Activated CD4-positive, alpha-beta T cell treated with anti-CD3 and anti-CD28 coated beads for 48 hours (primary cell): Measurements from ENCODE around the gene RUFY1.
A peak's percentile ranks its signal among the peaks of the same experiment; 100 is the strongest.
"Not testable (repeated sequence)": the region's sequence is repeated elsewhere in the genome, so short reads cannot be mapped to it uniquely, and the experiment has no call there.

Source experiments
- DNase-seq: peaks from one replicate; pipeline ENCODE4 v3.0.0-alpha.2; 2020

Gene RUFY1

DNA sequence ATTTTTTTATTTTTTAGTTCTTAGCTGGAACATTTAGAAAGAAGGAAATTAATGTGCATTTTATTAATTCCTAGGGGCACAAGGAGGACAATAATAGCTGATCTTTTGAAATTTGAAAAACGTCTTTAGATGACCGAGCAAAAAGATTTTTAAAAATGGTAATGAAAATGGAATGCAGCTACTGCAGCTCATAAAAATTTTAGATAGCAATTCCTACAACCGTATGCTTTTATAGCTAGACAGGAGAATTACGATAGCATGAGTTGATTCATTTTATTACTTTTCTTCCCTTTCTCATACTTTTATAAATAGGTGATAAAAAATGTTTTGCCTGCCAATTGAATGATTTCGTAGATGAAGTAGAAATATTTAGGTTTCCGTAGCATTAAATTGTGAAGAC lies 13.7 kb upstream of the RUFY1 start:
- no peak for DNase-seq

GRCh38 chr5:179542170-179542569 lies 8.2 kb upstream of the RUFY1 start:
- no peak for DNase-seq

DNA sequence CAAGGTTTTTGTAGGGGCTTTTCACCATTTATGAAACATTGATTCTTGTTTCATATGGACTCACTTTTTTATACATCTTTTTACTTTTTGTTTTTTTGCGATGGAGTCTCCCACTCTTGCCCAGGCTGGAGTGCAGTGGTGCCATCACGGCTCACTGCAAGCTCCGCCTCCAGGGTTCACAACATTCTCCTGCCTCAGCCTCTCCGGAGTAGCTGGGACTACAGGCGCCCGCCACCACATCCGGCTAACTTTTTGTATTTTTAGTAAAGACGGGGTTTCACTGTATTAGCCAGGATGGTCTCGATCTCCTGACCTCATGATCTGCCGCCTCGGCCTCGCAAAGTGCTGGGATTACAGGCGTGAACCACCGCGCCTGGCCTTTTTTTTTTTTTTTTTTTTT lies 7.1 kb upstream of the RUFY1 start:
- DNase-seq, result not testable (repeated sequence)

GRCh38 chr5:179553006-179553405 lies 2.7 kb downstream of the RUFY1 start:
- no peak for DNase-seq

DNA sequence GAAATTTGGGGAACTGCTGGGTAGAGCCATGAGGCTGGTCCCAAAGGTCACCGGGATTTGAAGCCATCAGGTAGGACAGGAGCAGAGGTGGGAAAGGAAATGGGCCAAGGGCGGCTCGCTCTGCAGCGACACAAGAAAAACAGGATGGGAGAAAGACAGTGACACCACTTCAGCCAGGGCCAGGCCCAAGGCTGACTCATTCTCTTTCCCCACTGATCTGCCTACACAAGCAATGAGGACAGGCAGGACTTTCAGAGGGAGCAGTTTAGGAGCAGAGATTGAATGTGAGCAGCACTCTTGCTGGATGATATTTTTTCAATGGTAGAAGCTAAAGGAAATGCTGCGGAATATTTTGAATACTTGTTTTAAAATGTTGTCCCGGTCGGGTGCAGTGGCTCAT lies 3.5 kb downstream of the RUFY1 start:
- no peak for DNase-seq

DNA sequence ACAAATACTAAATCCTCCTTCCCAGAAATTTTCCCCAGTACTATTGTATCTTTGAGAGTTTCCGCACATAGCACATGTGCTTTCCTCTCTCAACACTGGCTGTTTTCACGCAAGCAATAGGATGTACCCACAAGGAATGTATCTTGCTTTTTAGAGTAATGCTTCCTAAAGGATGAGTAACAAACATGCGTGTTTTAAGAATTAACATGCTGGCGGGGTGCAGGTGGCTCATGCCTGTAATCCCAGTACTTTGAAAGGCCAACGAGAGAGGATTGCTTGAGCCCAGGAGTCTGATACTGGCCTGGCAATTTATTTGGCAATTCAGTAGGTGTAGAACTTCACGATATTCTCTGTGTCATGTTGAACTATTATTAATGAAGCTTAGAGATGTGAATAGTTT lies 4.6 kb downstream of the RUFY1 start:
- no peak for DNase-seq

DNA sequence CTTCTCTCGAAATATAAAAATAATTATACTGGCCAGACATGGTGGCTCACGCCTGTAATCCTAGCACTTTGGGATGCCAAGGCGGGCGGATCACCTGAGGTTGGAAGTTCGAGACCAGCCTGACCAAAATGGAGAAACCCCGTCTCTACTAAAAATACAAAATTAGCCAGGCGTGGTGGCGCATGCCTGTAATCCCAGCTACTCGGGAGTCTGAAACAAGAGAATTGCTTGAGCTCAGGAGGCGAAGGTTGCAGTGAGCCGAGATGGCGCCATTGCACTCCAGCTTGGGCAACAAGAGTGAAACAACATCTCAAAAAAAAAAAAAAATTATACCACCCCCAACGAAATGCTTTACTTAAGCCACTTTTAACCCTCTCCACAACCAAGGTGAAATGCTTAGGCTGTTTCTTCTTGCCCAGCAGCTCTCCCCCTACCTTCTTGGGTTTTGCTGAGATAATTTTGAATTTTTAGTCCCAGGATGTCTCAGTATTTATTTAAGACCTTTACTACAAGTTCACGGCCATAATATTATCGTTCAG lies 8.0 kb downstream of the RUFY1 start:
- DNase-seq, result not testable (repeated sequence)

- peak; percentile 29 for DNase-seq
Measured at GRCh38 chr5:179558932-179559283, 8.6 kb downstream of the RUFY1 start.

DNA sequence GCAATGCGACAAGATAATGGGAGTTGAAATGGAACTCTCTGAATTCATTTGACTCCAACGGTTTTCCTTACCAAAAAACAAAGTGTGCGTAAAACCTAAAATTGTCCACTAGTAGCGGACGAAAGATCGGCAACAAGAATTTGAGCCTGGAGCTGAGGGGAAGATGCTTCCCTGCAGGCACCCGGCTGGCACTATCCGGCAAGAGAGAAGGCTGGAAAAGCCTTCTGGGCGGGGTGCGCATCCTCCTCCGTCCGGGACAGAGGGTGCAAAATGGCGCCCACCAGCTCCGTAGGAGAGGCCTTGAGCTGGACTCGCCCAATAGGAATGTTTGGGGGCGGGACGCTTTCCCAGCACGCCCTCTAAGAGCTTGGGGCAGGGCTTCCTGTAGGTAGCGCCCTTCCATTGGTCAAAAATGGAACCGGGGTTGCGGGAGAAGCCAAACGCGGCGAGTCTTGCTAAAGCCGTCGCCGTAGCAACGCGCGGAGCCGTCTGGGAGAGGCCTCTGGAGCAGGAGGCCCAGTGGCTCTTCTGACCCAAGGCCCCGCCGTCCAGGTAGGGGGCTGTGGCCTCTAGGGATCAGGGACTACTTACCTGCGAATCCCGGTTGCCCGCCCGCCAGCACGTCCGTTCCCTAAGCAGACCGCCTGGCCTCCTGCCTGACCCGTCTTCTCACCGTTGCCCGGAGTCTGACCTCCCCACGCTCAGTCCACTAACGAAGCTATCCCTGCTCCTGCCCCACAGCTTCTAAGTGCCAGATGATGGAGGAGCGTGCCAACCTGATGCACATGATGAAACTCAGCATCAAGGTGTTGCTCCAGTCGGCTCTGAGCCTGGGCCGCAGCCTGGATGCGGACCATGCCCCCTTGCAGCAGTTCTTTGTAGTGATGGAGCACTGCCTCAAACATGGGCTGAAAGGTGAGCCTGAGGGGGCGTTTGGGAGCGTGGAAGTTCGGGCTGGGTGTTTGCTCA lies 9.2 kb downstream of the RUFY1 start:
- DNase-seq, result peak; percentile 95

- DNase-seq, result no peak
Measured at GRCh38 chr5:179564526-179564925, 14.2 kb downstream of the RUFY1 start.

GRCh38 chr5:179568721-179569120 lies 18.4 kb downstream of the RUFY1 start:
- DNase-seq, result no peak

DNA sequence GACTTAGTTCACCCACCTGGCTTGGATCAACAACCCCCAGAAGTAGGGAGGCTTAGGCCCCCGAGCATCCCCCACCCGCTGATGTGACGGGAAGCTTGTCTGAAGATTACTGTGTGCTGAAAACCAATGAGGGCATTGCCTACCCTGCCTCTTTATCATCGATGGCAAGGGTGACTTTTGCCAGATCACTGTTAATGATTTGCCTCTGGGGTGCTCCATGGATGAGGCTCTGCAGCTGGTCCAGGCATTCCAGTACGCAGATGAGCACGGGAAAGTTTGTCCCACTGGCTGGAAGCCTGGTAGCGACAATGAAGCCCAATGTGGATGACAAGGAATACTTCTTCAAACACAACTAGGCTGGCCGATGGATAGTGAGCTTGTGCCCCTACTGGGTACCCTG lies 22.0 kb downstream of the RUFY1 start:
- DNase-seq, result no peak

DNA sequence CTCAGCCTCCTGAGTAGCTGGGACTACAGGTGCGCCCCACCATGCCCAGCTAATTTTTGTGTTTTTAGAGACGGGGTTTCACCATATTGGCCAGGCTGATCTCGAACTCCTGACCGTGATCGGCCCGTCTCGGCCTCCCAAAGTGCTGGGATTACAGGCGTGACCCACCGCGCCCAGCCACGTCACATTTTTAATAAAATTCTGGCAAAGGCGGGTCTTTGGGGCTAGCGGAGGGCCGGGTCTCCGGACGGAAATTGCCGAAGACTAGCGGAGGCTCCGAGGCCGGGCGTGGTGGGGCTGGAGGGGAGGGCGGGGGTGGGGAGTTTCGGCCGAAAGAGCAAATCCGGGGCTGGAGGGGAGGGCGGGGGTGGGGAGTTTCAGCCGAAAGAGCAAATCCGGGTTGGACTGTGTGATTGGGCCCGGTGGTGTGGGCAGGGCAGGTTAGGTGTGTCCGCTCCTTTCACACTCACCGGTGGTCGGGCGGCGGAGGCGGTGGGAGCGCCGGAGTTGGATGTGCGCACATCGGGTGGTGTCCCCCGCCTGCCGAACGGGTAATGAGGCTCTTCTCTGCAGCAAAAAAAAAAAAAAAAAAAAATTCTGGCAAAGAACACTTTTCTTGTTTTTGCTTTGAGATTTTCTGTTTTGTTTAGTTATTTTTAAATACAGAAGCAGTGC lies 27.1 kb downstream of the RUFY1 start:
- DNase-seq, result no peak

- no peak for DNase-seq
Measured at GRCh38 chr5:179585941-179586401, 35.6 kb downstream of the RUFY1 start.

- no peak for DNase-seq
Measured at GRCh38 chr5:179588166-179588565, 37.8 kb downstream of the RUFY1 start.

DNA sequence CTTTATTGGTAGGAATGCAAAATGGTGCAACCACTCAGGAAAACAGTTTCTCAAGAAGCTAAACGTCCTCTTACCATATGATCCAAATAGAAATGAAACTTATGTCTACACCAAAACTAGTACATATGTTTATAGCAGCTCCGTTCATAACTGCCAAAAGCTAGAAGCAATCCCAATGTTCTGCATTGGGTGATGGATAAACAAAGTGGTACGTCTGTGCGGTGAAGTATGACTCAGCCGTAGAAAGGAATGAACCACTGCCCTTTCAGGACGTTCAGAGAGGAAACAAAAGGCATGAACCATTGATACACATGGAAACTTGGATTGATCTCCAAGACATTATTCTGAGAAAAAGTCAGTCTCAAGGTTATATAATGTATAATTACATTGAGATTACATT lies 45.6 kb downstream of the RUFY1 start:
- DNase-seq, result no peak

GRCh38 chr5:179596421-179596820 lies 46.1 kb downstream of the RUFY1 start:
- DNase-seq, result no peak

DNA sequence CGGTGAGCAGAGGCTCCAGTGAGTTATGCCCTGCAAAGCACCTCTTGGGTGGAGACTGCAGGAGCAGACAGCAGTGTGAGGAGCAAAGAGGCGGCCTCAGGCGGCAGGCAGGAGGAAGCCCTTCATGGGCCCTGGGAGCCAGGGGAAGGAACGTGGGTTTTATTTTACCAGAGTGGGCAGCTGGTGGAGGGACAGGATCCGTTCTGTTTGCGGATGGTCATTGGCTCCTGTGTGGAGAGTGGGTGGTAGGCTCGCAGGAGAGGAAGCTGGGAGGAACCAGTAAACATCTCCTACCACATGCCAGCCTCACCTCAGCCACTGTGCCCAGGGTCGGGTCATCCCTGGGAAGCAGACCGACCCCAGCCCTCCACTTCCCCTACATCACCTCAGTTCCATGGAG lies 48.7 kb downstream of the RUFY1 start:
- no peak for DNase-seq

GRCh38 chr5:179599566-179599965 lies 49.2 kb downstream of the RUFY1 start:
- no peak for DNase-seq

GRCh38 chr5:179599973-179600372 lies 49.6 kb downstream of the RUFY1 start:
- no peak for DNase-seq

DNA sequence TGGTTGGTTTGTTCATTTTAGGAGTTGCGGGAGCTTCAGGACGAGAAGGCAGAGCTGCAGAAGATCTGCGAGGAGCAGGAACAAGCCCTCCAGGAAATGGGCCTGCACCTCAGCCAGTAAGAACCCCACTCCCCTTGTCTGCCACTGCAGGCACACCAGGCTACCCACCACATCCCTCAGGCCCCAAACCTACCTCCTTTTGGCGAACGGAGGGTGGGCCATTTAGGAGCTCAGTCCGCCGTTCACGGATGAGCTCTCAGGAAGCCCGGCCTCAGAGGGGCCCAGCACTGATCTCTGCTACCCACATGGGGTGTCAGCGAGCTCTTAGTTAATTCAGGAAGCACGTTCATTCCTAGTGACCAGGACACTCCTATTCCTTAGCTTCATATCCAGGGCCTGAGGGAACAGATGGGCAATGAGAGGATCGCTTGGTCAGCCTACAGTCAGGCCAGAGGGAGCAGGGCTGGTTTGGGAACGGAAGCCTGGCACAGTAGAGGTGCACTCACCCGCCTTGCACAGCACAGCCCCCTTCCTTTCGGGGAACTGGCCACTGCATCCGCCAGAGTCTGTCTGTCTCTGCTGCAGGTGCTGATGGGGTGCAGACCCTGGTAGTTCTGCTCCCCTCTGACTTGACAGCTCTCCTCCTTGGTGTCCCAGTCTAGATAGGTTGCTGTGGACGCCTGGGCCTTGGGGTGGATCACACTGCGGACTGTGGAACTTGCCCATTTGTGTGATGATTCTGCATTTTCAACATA lies 51.7 kb downstream of the RUFY1 start:
- DNase-seq, result no peak

- DNase-seq, result no peak
Measured at GRCh38 chr5:179603308-179603707, 53.0 kb downstream of the RUFY1 start.
